H1 (cell line): ENCODE measurements around the gene DNAL4. TPM values are rescaled to one million over a fixed set of nuclear protein-coding genes. Genes with fewer than 3 reads are reported as not detected.

ENCODE experiments used
- ATF3 ChIP-seq: IDR thresholded peaks from 2 replicates; pipeline ENCODE4 v1.6.1; 2011; ENCODE audit warnings: low read depth, mild to moderate bottlenecking, low read length; ENCODE audit not compliant: insufficient read depth
- SIN3A ChIP-seq, 2 experiments: IDR thresholded peaks in 1 of 2; conservative IDR thresholded peaks in 1 of 2; 2 replicates each; pipeline ENCODE4 v1.6.1; 2011 to 2012; ENCODE audit warnings: low read length in 2 of 2, improper control_type of control experiment in 1 of 2, low read depth in 1 of 2, mild to moderate bottlenecking in 1 of 2
- SRF ChIP-seq: IDR thresholded peaks from 2 replicates; pipeline ENCODE4 v1.6.1; 2011; ENCODE audit warnings: mild to moderate bottlenecking, low read depth, low read length, moderate library complexity
- polyA plus RNA-seq, 7 experiments: library from polyadenylated mRNA; depleted of rRNA in 3 of 7; stranded (reverse) in 5 of 7; unstranded in 2 of 7; fragments of >200 nt in 5 of 7; fragments of 200-250 nt in 2 of 7; gene quantifications; 1 replicate in 5 of 7; 2 replicates in 1 of 7; 4 replicates in 1 of 7; pipeline versions ENCODE4 v1.2.1 to v1.2.3, GENCODE V29; 2011 to 2013; ENCODE audit warnings: missing spikeins in 2 of 7, mixed read lengths in 2 of 7
- total RNA-seq: library from RNA; stranded (reverse); fragmentation: NEBNext Ultra II Directional; extraction: Animal tissue kit (Norgen Biotek cat#: 25700); gene quantifications from 2 replicates; pipeline ENCODE4 v1.2.1, GENCODE V29; 2021

DNAL4 gene
- total and polyA plus RNA-seq, 2 of the 8 experiments (the other 6 are each of a cell fraction or from before 2014, with no cell fraction given), result 8.8 to 14.0 TPM

GRCh38 chr22:38783095-38783615, 10.8 kb downstream of the DNAL4 start (continued):
- TF ChIP-seq SIN3A (conservative IDR thresholded peaks at IDR 0.05 in 1 of 2, IDR thresholded peaks at IDR 0.05 in 1 of 2; ENCODE audit: low read depth in 1 of 2, low read length in 2 of 2) (no peak), SRF (no peak), ATF3 (no peak)
- TF ChIP-seq, all 59 proteins: peak for 0
